ENCODE results near the gene TTLL12.

The TTLL12 gene

GRCh38 chr22:43207386-43207785 lies 20.5 kb upstream of the TTLL12 start:
- DNase-seq (ENCODE audit: low read depth, low spot score), result no peak
- POLR2A ChIA-PET, result no interaction called here
- no peak for TF ChIP-seq CTCF (IDR thresholded peaks at IDR 0.05; ENCODE audit: insufficient read depth, low read length, missing control alignments)
- CTCF ChIA-PET, result interaction anchor here (1.3 to 2.2 kb wide), 2 partner anchors 20 to 25 kb away, joined by 5 to 6 read pairs; partner anchors contain the start of gene TTLL12
- H3K4me3 ChIP-seq (ENCODE audit: low read depth, low read length), result no peak overlapping the region

GRCh38 chr22:43206509-43207161 lies 19.7 kb upstream of the TTLL12 start:
- POLR2A ChIA-PET, result no interaction called here

GRCh38 chr22:43205748-43206508 lies 19.0 kb upstream of the TTLL12 start:
- H3K4me3 ChIP-seq (ENCODE audit: low read depth, low read length), result no peak overlapping the region
- ChIA-PET POLR2A (no interaction called here), CTCF (interaction anchor here (2.2 kb wide), 1 partner anchor 18 kb away, joined by 6 read pairs; the partner anchor contains the start of gene TTLL12)
- no peak for TF ChIP-seq CTCF (IDR thresholded peaks at IDR 0.05; ENCODE audit: insufficient read depth, low read length, missing control alignments)
- no peak for DNase-seq (ENCODE audit: low read depth, low spot score)

More at GRCh38 chr22:43206509-43207161, 19.7 kb upstream of the TTLL12 start:
- no peak overlapping the region for H3K4me3 ChIP-seq (ENCODE audit: low read depth, low read length)
- no peak for DNase-seq (ENCODE audit: low read depth, low spot score)
- CTCF ChIA-PET, result interaction anchor here (2.2 kb wide), 1 partner anchor 19 kb away, joined by 6 read pairs; the partner anchor contains the start of gene TTLL12
- TF ChIP-seq CTCF (IDR thresholded peaks at IDR 0.05; ENCODE audit: insufficient read depth, low read length, missing control alignments), result no peak

- no peak overlapping the region for H3K4me3 ChIP-seq (ENCODE audit: low read depth, low read length)
- no peak for DNase-seq (ENCODE audit: low read depth, low spot score)
- POLR2A ChIA-PET, result no interaction called here
- no peak for TF ChIP-seq CTCF (IDR thresholded peaks at IDR 0.05; ENCODE audit: insufficient read depth, low read length, missing control alignments)
- CTCF ChIA-PET, result interaction anchor here (2.3 kb wide), 1 partner anchor 27 kb away, joined by 8 read pairs; no protein-coding TSS in a partner anchor
Measured at GRCh38 chr22:43205261-43205691, 18.3 kb upstream of the TTLL12 start.

- ChIA-PET CTCF (interaction anchor here (2.0 to 2.3 kb wide), 2 partner anchors 16 to 28 kb away, joined by 6 to 8 read pairs; no protein-coding TSS in a partner anchor), POLR2A (no interaction called here)
- no peak for TF ChIP-seq CTCF (IDR thresholded peaks at IDR 0.05; ENCODE audit: insufficient read depth, low read length, missing control alignments)
- DNase-seq (ENCODE audit: low read depth, low spot score), result no peak
- H3K4me3 ChIP-seq (ENCODE audit: low read depth, low read length), result no peak overlapping the region
Measured at GRCh38 chr22:43203471-43203981, 16.6 kb upstream of the TTLL12 start.

Data from AG04449 (cell line).